T47D (cell line): Measurements from ENCODE around the gene FMNL2.

Experiments used
- DNase-seq, 2 experiments: peaks; one replicate each; pipeline versions ENCODE4 v3.0.0 to v3.0.0-alpha.2; 2011 to 2012; ENCODE audit warnings: low read depth in 1 of 2, low spot score in 1 of 2
- JUND ChIP-seq: IDR thresholded peaks from 2 replicates; pipeline ENCODE4 v1.6.1; 2012; ENCODE audit warnings: low read depth
- in situ Hi-C: cut with HindIII; loops from 2 replicates; pipeline ENCODE4 v1.10.0; 2016; ENCODE audit warnings: low sequenced_read_pairs, low pct_unique_long_range_greater_than_20kb

FMNL2 gene

DNA sequence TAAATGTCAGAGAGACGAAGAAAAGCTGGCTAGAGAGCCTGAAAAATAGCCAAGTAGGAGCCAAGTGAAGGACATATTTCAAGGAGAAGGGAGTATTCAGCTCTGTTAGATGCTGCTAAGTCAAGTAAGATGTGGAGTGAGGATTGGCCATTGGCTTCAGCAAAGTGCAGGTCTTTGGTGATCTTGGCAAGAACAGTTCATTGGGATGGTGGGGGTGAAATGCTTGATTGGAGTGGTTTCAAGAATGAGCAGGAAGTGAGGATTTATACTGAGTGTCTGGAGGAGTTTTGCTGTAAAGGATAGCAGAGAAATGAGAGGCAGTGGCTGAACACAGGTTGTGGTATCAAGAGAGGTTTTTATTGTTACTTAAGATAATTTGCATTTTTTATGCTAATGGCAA is 242.6 kb downstream of the FMNL2 start:
- DNase-seq: no peak
- no peak for TF ChIP-seq JUND
- in situ Hi-C loops: no loop called here

- in situ Hi-C loops: no loop called here
- no peak for DNase-seq
- no peak for TF ChIP-seq JUND
Measured at GRCh38 chr2:152578573-152578972, 243.6 kb downstream of the FMNL2 start.

- in situ Hi-C loops: no loop called here
- no peak for TF ChIP-seq JUND
- no peak for DNase-seq
Measured at GRCh38 chr2:152580714-152581113, 245.7 kb downstream of the FMNL2 start.

- no peak for DNase-seq
- in situ Hi-C loops: no loop called here
- no peak for TF ChIP-seq JUND
Measured at GRCh38 chr2:152581360-152581759, 246.4 kb downstream of the FMNL2 start.

DNA sequence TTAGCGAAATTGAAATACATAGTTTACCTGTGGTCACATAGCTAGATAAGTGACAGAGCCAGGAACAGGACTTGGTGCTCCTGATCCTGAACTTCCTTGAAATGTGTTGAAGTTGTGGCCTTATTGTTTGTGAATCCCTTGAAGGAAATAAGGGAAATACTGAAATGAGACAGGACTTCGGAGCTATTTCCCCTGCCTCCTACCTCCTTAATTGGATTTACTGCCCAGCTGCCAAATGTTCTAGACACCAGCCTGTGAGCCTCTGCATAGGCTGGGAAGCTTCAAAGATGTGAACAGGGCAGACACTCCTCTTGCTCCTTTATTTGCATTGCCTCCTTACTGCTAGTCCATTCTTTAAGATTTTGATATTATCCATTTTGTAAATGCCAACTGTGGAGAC is 247.1 kb downstream of the FMNL2 start:
- no peak for TF ChIP-seq JUND
- in situ Hi-C loops: no loop called here
- DNase-seq: no peak

- no peak for DNase-seq
- in situ Hi-C loops: no loop called here
- no peak for TF ChIP-seq JUND
Measured at GRCh38 chr2:152583512-152584229, 248.7 kb downstream of the FMNL2 start.

GRCh38 chr2:152584301-152584700 is 249.3 kb downstream of the FMNL2 start:
- DNase-seq: no peak
- in situ Hi-C loops: no loop called here
- TF ChIP-seq JUND: no peak

DNA sequence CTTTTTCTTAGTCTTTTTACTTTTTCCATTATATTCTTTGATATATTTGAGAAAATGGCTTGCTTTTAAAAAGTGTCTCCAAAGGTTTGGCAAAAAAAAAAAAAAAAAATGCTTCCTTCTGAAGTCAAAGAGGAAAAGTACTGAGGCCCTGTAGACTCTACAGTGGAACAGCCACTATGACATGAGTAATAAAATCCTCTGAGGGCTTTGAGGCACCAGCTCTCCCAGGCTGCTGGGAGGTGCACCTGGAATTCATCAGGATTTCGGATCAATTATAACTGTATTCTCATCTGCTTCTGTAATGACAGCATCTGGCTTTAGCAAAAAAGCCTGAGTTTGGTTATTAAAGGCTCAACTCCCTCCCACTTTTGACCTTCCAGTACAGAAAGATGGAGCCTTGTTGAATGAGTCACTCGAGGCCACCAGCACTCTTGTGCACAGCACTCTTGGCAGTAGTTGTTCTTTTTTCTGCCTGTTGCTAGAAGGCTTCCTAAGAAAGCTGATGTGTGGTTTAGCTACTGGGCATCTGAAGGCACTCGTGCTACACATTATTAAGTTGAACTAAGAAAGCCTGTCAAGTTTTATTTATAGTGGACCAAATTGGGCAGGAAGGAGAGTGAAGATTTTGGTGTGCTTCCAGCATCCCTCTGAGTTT is 251.0 kb downstream of the FMNL2 start:
- in situ Hi-C loops: no loop called here
- no peak for TF ChIP-seq JUND
- no peak for DNase-seq

DNA sequence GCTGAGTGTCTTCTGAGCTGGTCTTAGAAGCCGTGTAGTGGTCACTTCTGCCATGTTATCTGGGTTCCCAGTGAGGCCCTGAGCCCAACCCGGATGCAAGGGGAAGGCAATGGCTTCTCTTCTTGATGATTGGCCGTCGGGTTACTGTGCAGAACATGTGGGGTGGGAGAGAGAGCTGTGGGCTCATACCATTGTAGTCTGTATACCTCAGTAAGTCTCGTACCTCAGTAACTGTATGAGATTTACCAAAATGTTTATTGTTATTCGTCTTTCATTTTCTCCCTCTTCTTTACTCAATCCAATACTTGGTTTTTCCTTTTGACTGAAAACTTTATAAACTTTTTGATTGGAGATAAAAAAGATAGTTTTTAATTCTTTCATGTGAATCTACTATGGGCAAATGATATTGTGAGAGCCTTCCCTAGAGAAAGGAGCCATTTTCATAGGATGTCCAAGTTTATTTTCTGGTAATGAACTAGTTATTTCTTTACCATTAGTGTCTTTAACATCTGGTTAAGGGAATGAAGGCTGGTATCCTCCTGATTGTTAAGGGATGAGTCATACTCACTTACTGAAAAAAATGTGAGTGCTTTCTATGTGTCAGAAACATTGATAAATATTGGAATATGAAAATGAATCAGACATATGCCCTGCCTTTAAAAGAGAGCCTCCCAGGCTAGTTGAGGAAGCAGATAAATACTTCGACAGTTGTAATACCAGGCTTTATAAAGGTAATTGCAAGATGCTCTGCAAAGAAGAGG is 252.4 kb downstream of the FMNL2 start:
- no peak for TF ChIP-seq JUND
- in situ Hi-C loops: no loop called here
- no peak for DNase-seq

GRCh38 chr2:152588998-152589397 is 254.0 kb downstream of the FMNL2 start:
- DNase-seq: no peak
- TF ChIP-seq JUND: no peak
- in situ Hi-C loops: no loop called here

DNA sequence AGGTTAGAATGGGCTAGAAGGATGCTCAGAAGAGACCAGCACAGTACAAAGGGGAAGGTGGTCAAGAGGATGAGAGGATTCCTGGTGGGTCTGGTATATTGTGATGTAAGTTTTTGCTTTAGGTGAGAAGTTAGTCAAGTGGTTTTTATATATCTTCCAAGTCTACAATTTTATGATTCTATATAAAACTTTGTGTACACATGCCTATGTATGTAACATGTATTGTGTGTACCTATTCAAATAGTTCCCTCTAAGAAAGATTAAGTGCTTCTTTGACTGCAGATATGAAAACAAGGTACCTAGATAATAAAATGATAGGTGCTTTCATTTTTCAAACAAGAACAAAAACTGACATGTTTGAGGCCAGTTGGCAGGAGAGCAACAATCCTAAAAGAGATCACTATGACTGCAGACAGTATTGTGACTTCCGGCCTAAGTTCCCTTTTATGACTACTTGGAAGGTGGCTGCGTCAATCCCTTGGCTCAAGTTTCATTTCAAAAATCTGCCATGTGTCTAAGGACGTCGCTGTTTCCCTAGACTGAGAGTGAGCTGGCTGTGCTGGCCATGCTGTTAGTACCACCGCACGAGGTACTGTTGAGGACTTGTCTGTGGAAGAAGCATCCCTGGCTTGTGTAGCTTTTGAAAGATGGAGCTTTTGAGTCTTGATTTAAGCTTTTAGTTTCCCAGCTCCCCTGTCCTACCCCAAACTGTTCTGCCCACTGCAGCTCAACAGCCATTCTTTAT is 259.2 kb downstream of the FMNL2 start:
- DNase-seq: no peak
- in situ Hi-C loops: no loop called here
- no peak for TF ChIP-seq JUND

DNA sequence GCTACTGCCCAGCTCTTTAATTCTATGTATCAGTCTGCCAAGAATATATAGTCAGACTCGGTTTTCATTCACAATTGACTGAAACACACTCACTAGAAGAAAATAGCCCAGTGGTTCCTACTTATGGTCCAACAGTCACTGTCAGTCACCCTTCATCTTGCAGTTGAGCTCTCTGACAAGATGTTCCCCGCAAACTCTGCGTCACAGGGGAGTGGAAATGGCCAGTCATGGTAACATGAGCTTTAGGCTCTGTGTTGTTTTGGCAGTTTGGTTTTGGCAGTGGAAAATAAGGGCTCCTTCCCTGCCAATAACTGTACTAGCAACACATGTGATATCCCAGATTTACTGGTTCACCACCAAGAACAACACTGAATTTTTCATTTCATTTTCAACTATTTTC is 259.8 kb downstream of the FMNL2 start:
- no peak for TF ChIP-seq JUND
- DNase-seq: no peak
- in situ Hi-C loops: no loop called here
